Measurements from ENCODE around the gene NCR1. TPM values are rescaled to one million over a fixed set of nuclear protein-coding genes. Genes with fewer than 3 reads are reported as not detected.
"Not testable (repeated sequence)": the region's sequence is repeated elsewhere in the genome, so short reads cannot be mapped to it uniquely, and the experiment has no call there.

The NCR1 gene
- total and polyA plus RNA-seq, 8 donors, result 0.26 to 2.6 (median 0.64) TPM

DNA sequence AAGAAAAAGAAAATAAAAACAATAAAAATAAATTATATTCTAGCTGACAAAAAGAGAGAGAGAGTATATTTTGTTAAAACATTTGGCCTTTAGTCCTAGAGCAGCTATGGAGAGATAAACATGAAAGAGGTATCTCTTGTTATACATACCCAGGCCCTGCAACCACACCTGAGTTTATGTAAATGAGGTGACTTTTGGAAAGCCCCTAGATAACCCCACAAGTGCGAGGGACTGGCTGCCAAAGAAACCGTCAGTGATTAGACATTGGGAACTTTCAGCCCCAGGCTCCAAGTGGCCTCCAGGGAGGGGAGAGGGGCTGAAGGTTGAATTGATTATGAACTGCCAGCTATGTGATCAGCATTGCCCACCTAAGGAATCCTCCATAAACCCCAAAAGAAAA, 43.5 kb downstream of the NCR1 start:
- Histone ChIP-seq H3K27me3 (peaks cover 0 to 12% of the 10 kb centered on the region in 2 donors), H3K27ac (no peak overlapping the region), H3K36me3 (no peaks in the 10 kb centered on the region), H3K4me3 (no peak overlapping the region), H3K9me3 (no peaks in the 10 kb centered on the region), H3K4me1 (peaks cover 0 to 7% of the 10 kb centered on the region in 2 donors)
- intact Hi-C loops (cut with DNase I), result no loop called here
- DNase-seq (no peak), ATAC-seq (no peak)
- TF ChIP-seq, protein P1, sequence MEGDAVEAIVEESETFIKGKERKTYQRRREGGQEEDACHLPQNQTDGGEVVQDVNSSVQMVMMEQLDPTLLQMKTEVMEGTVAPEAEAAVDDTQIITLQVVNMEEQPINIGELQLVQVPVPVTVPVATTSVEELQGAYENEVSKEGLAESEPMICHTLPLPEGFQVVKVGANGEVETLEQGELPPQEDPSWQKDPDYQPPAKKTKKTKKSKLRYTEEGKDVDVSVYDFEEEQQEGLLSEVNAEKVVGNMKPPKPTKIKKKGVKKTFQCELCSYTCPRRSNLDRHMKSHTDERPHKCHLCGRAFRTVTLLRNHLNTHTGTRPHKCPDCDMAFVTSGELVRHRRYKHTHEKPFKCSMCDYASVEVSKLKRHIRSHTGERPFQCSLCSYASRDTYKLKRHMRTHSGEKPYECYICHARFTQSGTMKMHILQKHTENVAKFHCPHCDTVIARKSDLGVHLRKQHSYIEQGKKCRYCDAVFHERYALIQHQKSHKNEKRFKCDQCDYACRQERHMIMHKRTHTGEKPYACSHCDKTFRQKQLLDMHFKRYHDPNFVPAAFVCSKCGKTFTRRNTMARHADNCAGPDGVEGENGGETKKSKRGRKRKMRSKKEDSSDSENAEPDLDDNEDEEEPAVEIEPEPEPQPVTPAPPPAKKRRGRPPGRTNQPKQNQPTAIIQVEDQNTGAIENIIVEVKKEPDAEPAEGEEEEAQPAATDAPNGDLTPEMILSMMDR (IDR thresholded peaks at IDR 0.05), result no peak

DNA sequence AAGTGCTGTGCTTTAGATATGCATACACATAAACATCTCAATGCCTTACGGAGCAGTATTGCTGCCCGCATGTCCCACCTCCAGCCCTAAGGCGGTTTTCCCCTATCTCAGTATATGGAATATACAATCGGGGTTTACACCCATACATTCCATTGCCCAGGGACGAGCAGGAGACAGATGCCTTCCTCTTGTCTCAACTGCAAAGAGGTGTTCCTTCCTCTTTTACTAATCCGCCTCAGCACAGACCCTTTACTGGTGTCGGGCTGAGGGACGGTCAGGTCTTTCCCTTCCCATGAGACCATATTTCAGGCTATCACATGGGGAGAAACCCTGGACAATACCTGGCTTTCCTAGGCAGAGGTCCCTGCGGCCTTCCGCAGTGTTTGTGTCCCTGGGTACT, 44.6 kb downstream of the NCR1 start:
- H3K9me3 ChIP-seq; H3K36me3 ChIP-seq; H3K4me1 ChIP-seq; DNase-seq; ATAC-seq; H3K4me3 ChIP-seq; H3K27ac ChIP-seq; intact Hi-C loops (cut with DNase I): not testable (repeated sequence)
- peaks cover 0 to 12% of the 10 kb centered on the region in 2 donors for H3K27me3 ChIP-seq

DNA sequence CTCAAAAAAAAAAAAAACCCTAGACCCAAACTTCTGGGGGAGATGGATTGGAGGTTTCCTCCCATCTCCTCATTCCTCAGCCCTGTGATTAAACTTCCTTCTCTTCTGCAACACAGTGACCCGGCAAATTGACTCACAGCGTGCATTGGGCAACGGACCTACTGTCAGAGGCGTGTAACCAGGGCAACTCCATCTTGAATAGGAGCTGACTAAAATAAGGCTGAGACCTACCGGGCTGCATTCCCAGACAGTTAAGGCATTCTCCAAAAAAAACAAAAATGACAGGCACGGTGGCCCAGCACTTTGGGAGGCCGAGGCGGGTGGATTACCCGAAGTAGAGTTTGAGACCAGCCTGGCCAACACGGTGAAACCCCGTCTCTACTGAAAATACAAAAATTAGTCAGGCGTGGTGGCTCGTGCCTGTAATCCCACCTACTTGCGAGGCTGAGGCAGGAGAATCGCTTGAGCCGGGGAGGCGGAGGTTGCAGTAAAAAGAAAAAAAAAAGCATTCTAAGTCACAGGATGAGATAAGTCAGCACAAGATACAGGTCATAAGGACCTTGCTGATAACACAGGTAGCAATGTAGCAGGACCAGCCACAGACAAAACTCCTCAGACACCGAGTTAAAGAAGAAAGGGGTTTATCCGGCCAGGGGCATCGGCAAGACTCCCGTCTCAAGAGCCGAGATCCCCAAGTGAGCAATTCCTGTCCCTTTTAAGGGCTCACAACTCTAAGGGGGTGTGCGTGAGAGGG, 46.8 kb downstream of the NCR1 start:
- peaks cover 0 to 12% of the 10 kb centered on the region in 2 donors for H3K27me3 ChIP-seq
- no peak overlapping the region for H3K27ac ChIP-seq
- TF ChIP-seq, protein P1 (IDR thresholded peaks at IDR 0.05), result no peak
- H3K36me3 ChIP-seq, result no peaks in the 10 kb centered on the region
- no peak overlapping the region for H3K4me3 ChIP-seq
- intact Hi-C loops (cut with DNase I), result no loop called here
- ATAC-seq (peak; percentile 69), DNase-seq (peak in 1 of 4 donors; percentile 63)
- H3K4me1 ChIP-seq, result peaks cover 0 to 7% of the 10 kb centered on the region in 2 donors
- no peaks in the 10 kb centered on the region for H3K9me3 ChIP-seq

DNA sequence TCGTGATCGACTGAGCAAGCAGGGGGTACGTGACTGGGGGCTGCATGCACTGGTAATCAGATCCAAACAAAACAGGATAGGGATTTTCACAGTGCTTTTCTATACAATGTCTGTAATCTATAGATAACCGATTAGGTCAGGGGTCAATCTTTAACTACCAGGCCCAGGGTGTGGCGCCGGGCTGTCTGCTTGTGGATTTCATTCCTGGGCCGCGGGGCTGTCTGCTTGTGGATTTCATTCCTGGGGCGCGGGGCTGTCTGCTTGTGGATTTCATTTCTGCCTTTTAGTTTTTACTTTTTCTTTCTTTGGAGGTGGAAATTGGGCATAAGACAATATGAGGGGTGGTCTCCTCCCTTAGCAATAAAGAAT, 47.4 kb downstream of the NCR1 start:
- ATAC-seq; H3K27ac ChIP-seq; DNase-seq; intact Hi-C loops (cut with DNase I); H3K4me3 ChIP-seq; H3K4me1 ChIP-seq; H3K36me3 ChIP-seq; H3K9me3 ChIP-seq: not testable (repeated sequence)
- peaks cover 0 to 12% of the 10 kb centered on the region in 2 donors for H3K27me3 ChIP-seq

DNA sequence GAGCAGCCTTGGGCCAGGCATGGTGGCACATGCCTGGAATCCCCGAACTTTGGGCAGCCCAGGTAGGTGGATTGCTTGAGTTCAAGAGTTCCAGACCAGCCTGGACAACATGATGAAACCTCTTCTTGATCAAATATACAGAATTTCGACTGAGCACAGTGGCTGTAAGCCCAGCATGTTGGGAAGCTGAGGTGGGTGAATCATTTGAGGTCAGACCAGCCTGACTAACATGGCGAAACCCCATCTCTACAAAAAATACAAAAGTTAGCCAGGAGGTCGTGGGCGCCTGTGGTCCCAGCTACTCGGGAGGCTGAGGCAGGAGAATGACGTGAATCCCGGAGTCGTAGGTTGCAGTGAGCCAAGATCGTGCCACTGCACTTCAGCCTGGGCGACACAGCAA, 49.4 kb downstream of the NCR1 start:
- intact Hi-C loops (cut with DNase I), result no loop called here
- no peak for ATAC-seq
- no peaks in the 10 kb centered on the region for H3K9me3 ChIP-seq
- H3K27me3 ChIP-seq, result peaks cover 0 to 14% of the 10 kb centered on the region in 2 donors
- no peak overlapping the region for H3K27ac ChIP-seq
- TF ChIP-seq, protein P1 (IDR thresholded peaks at IDR 0.05), result no peak
- no peak for DNase-seq
- H3K4me1 ChIP-seq, result peaks cover 0 to 7% of the 10 kb centered on the region in 2 donors
- H3K4me3 ChIP-seq, result no peak overlapping the region
- no peaks in the 10 kb centered on the region for H3K36me3 ChIP-seq

DNA sequence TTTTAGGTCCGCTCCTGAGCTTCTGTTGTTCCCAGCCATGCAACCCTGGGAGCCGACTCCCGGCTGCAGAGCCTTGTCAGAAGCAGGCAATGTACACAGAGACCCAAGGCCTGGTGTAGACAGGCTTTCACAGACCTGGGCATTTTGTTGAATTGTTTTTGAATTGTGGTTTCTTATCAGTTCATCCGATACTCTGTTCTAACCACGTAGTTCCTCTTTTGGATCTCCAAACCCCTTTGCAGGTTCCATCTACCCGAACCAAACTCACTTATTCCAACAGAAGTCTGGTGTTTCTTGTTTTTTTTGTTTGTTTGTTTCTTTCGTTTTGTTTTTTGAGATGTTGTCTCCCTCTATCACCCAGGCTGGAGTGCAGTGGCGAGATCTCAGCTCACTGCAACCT, 53.9 kb downstream of the NCR1 start:
- DNase-seq, result no peak
- intact Hi-C loops (cut with DNase I), result no loop called here
- Histone ChIP-seq H3K4me1 (no peaks in the 10 kb centered on the region), H3K27me3 (peaks cover 0 to 8% of the 10 kb centered on the region in 2 donors), H3K36me3 (no peaks in the 10 kb centered on the region), H3K27ac (no peak overlapping the region), H3K9me3 (no peaks in the 10 kb centered on the region), H3K4me3 (no peak overlapping the region)
- TF ChIP-seq, protein P1 (IDR thresholded peaks at IDR 0.05), result no peak
- ATAC-seq, result no peak

Other genes starting within 250 kb of the NCR1 start
- gene LILRB4, start 243.2 kb upstream of the NCR1 start, total RNA-seq, result 10 to 100 TPM; 16.5 to 44.4 TPM
- gene LILRB4, start 243.2 kb upstream of the NCR1 start, polyA plus RNA-seq (ENCODE audit: insufficient read length in 6 of 6), result 1 to 10 TPM in 3 of 6 donors, under 1 TPM in 3; 0.56 to 1.5 (median 0.98) TPM
- not detected for gene KIR3DL3, start 181.7 kb upstream of the NCR1 start, total RNA-seq
- not detected for gene KIR3DL3, start 181.7 kb upstream of the NCR1 start, polyA plus RNA-seq (ENCODE audit: insufficient read length in 6 of 6)
- under 1 TPM in 1 of 2 donors, not detected in 1; 0.18 TPM for gene KIR2DL3, start 167.6 kb upstream of the NCR1 start, total RNA-seq
- under 1 TPM in 4 of 6 donors, not detected in 2; 0.10 to 0.23 (median 0.12) TPM for gene KIR2DL3, start 167.6 kb upstream of the NCR1 start, polyA plus RNA-seq (ENCODE audit: insufficient read length in 6 of 6)
- gene KIR2DL1, start 136.4 kb upstream of the NCR1 start, total RNA-seq, result under 1 TPM; 0.20 to 0.47 TPM
- under 1 TPM in 3 of 6 donors, not detected in 3; 0.14 to 0.28 (median 0.14) TPM for gene KIR2DL1, start 136.4 kb upstream of the NCR1 start, polyA plus RNA-seq (ENCODE audit: insufficient read length in 6 of 6)
- under 1 TPM in 1 of 2 donors, not detected in 1; 0.76 TPM for gene KIR2DL4, start 102.5 kb upstream of the NCR1 start, total RNA-seq
- not detected for gene KIR2DL4, start 102.5 kb upstream of the NCR1 start, polyA plus RNA-seq (ENCODE audit: insufficient read length in 6 of 6)
- under 1 TPM; 0.15 to 0.76 TPM for gene KIR3DL1, start 89.7 kb upstream of the NCR1 start, total RNA-seq
- under 1 TPM in 3 of 6 donors, not detected in 3; 0.08 to 0.15 (median 0.11) TPM for gene KIR3DL1, start 89.7 kb upstream of the NCR1 start, polyA plus RNA-seq (ENCODE audit: insufficient read length in 6 of 6)
- gene KIR2DS4, start 73.5 kb upstream of the NCR1 start, total RNA-seq, result under 1 TPM; 0.41 to 0.71 TPM
- gene KIR2DS4, start 73.5 kb upstream of the NCR1 start, polyA plus RNA-seq (ENCODE audit: insufficient read length in 6 of 6), result under 1 TPM in 4 of 6 donors, not detected in 2; 0.15 to 0.34 (median 0.25) TPM
- gene KIR3DL2, start 55.7 kb upstream of the NCR1 start, total RNA-seq, result under 1 TPM; 0.20 to 0.42 TPM
- under 1 TPM in 1 of 6 donors, not detected in 5; 0.10 TPM for gene KIR3DL2, start 55.7 kb upstream of the NCR1 start, polyA plus RNA-seq (ENCODE audit: insufficient read length in 6 of 6)
- gene FCAR, start 31.9 kb upstream of the NCR1 start, total RNA-seq, result 10 to 100 TPM in 1 of 2 donors, under 1 TPM in 1; 0.99 to 19.5 TPM
- 1 to 10 TPM in 1 of 6 donors, under 1 TPM in 5; 0.40 to 1.0 (median 0.79) TPM for gene FCAR, start 31.9 kb upstream of the NCR1 start, polyA plus RNA-seq (ENCODE audit: insufficient read length in 6 of 6)
- gene NLRP7, start 41.4 kb downstream of the NCR1 start, total RNA-seq, result under 1 TPM in 1 of 2 donors, not detected in 1; 0.09 TPM
- gene NLRP7, start 41.4 kb downstream of the NCR1 start, polyA plus RNA-seq (ENCODE audit: insufficient read length in 6 of 6), result under 1 TPM in 1 of 6 donors, not detected in 5; 0.20 TPM
- gene NLRP2, start 60.2 kb downstream of the NCR1 start, total RNA-seq, result 10 to 100 TPM; 11.3 to 33.4 TPM
- gene NLRP2, start 60.2 kb downstream of the NCR1 start, polyA plus RNA-seq (ENCODE audit: insufficient read length in 6 of 6), result 10 to 100 TPM in 4 of 6 donors, 1 to 10 TPM in 2; 6.8 to 17.3 (median 11.1) TPM
- 1 to 10 TPM in 1 of 2 donors, under 1 TPM in 1; 0.52 to 1.0 TPM for gene GP6, start 132.1 kb downstream of the NCR1 start, total RNA-seq
- gene GP6, start 132.1 kb downstream of the NCR1 start, polyA plus RNA-seq (ENCODE audit: insufficient read length in 6 of 6), result 1 to 10 TPM in 2 of 6 donors, under 1 TPM in 4; 0.84 to 1.2 (median 0.91) TPM
- 10 to 100 TPM; 24.2 to 38.0 TPM for gene RDH13, start 157.0 kb downstream of the NCR1 start, total RNA-seq
- gene RDH13, start 157.0 kb downstream of the NCR1 start, polyA plus RNA-seq (ENCODE audit: insufficient read length in 6 of 6), result 10 to 100 TPM in 5 of 6 donors, 1 to 10 TPM in 1; 7.3 to 17.5 (median 12.1) TPM
- gene EPS8L1, start 169.7 kb downstream of the NCR1 start, total RNA-seq, result 10 to 100 TPM; 21.2 to 37.5 TPM
- 10 to 100 TPM in 3 of 6 donors, 1 to 10 TPM in 3; 5.3 to 16.3 (median 10.5) TPM for gene EPS8L1, start 169.7 kb downstream of the NCR1 start, polyA plus RNA-seq (ENCODE audit: insufficient read length in 6 of 6)
- gene PPP1R12C, start 211.5 kb downstream of the NCR1 start, total RNA-seq, result 100 to 1,000 TPM in 1 of 2 donors, 10 to 100 TPM in 1; 93.2 to 113 TPM
- 10 to 100 TPM; 50.2 to 82.4 (median 64.6) TPM for gene PPP1R12C, start 211.5 kb downstream of the NCR1 start, polyA plus RNA-seq (ENCODE audit: insufficient read length in 6 of 6)
- gene TNNT1, start 243.1 kb downstream of the NCR1 start, total RNA-seq, result 1 to 10 TPM in 1 of 2 donors, not detected in 1; 1.6 TPM
- gene TNNT1, start 243.1 kb downstream of the NCR1 start, polyA plus RNA-seq (ENCODE audit: insufficient read length in 6 of 6), result 1 to 10 TPM; 1.1 to 4.3 (median 1.6) TPM